ENCODE results near the gene LIN52. TPM values are rescaled to one million over a fixed set of nuclear protein-coding genes. Genes with fewer than 3 reads are reported as not detected.

LIN52 gene
- polyA plus RNA-seq, 3 donors: 2.9 to 7.2 (median 4.8) TPM

GRCh38 chr14:74064426-74064825 lies 20.3 kb upstream of the LIN52 start:
- no peak overlapping the region for H3K4me3 ChIP-seq (replicated peaks in 1 of 3; ENCODE audit: low read depth in 2 of 3, low read length in 3 of 3)
- H4K20me1 ChIP-seq (ENCODE audit: insufficient read depth, low read length): no peaks in the 10 kb centered on the region
- peaks cover 24 to 64% of the 10 kb centered on the region in 2 donors for H3K36me3 ChIP-seq (replicated peaks in 1 of 2; ENCODE audit: control insufficient read depth in 1 of 2, insufficient read depth in 2 of 2, low read length in 2 of 2)
- intact Hi-C loops (cut with micrococcal nuclease): no loop called here
- no peaks in the 10 kb centered on the region for H3K27me3 ChIP-seq (ENCODE audit: control insufficient read depth in 2 of 2, insufficient read depth in 2 of 2, low read length in 2 of 2)
- peaks cover 7% of the 10 kb centered on the region for H3K4me1 Mint-ChIP-seq
- H2AFZ ChIP-seq (ENCODE audit: insufficient read depth, low read depth, low read length, poor library complexity, severe bottlenecking): no peak overlapping the region
- H3K9me3 Mint-ChIP-seq: no peaks in the 10 kb centered on the region
- H3K9ac ChIP-seq (ENCODE audit: insufficient read depth, low read length, poor library complexity, severe bottlenecking): no peak overlapping the region
- H3K4me1 ChIP-seq (ENCODE audit: control insufficient read depth in 1 of 2, insufficient read depth in 2 of 2, low read length in 2 of 2): no peaks in the 10 kb centered on the region
- no peak overlapping the region for H3K4me3 Mint-ChIP-seq
- no peak overlapping the region for H3K4me2 ChIP-seq (replicated peaks; ENCODE audit: extremely low read depth, low read length, poor library complexity, severe bottlenecking)
- DNase-seq: no peak
- H3K27ac ChIP-seq (ENCODE audit: low read depth in 1 of 2, low read length in 2 of 2): no peak overlapping the region
- H3K27ac Mint-ChIP-seq: no peak overlapping the region
- H3K27me3 Mint-ChIP-seq (ENCODE audit: low read depth in 3 of 3): peaks cover 0 to 2% (median 0%) of the 10 kb centered on the region in 3 donors
- H3K9me3 ChIP-seq (replicated peaks in 1 of 2; ENCODE audit: control insufficient read depth in 1 of 2, insufficient read depth in 1 of 2, low read length in 2 of 2): no peaks in the 10 kb centered on the region
- peaks cover 46 to 81% of the 10 kb centered on the region in 2 donors for H3K36me3 Mint-ChIP-seq
- no peak for TF ChIP-seq CTCF (IDR thresholded peaks at IDR 0.05)
- H3K79me2 ChIP-seq (ENCODE audit: insufficient read depth, low read length): no peaks in the 10 kb centered on the region

GRCh38 chr14:74064883-74065282 lies 19.9 kb upstream of the LIN52 start:
- Mint-ChIP-seq H3K9me3 (no peaks in the 10 kb centered on the region), H3K36me3 (peaks cover 43 to 78% of the 10 kb centered on the region in 2 donors), H3K4me3 (no peak overlapping the region), H3K27ac (no peak overlapping the region), H3K4me1 (peaks cover 7% of the 10 kb centered on the region), H3K27me3 (ENCODE audit: low read depth in 3 of 3) (peaks cover 0 to 2% (median 0%) of the 10 kb centered on the region in 3 donors)
- Histone ChIP-seq H3K9ac (ENCODE audit: insufficient read depth, low read length, poor library complexity, severe bottlenecking) (no peak overlapping the region), H3K4me3 (replicated peaks in 1 of 3; ENCODE audit: low read depth in 2 of 3, low read length in 3 of 3) (no peak overlapping the region), H3K4me2 (replicated peaks; ENCODE audit: extremely low read depth, low read length, poor library complexity, severe bottlenecking) (no peak overlapping the region), H4K20me1 (ENCODE audit: insufficient read depth, low read length) (no peaks in the 10 kb centered on the region), H3K27ac (ENCODE audit: low read depth in 1 of 2, low read length in 2 of 2) (no peak overlapping the region), H3K4me1 (ENCODE audit: control insufficient read depth in 1 of 2, insufficient read depth in 2 of 2, low read length in 2 of 2) (no peaks in the 10 kb centered on the region), H3K9me3 (replicated peaks in 1 of 2; ENCODE audit: control insufficient read depth in 1 of 2, insufficient read depth in 1 of 2, low read length in 2 of 2) (no peaks in the 10 kb centered on the region), H3K27me3 (ENCODE audit: control insufficient read depth in 2 of 2, insufficient read depth in 2 of 2, low read length in 2 of 2) (no peaks in the 10 kb centered on the region), H3K36me3 (replicated peaks in 1 of 2; ENCODE audit: control insufficient read depth in 1 of 2, insufficient read depth in 2 of 2, low read length in 2 of 2) (peaks cover 22 to 61% of the 10 kb centered on the region in 2 donors), H2AFZ (ENCODE audit: insufficient read depth, low read depth, low read length, poor library complexity, severe bottlenecking) (no peak overlapping the region), H3K79me2 (ENCODE audit: insufficient read depth, low read length) (no peaks in the 10 kb centered on the region)
- TF ChIP-seq CTCF (IDR thresholded peaks at IDR 0.05): no peak
- DNase-seq: no peak
- intact Hi-C loops (cut with micrococcal nuclease): no loop called here
- no CpG with 5 or more reads among the region's 3 CpGs for WGBS (ENCODE audit: insufficient coverage)

Data from CD14-positive monocyte (primary cell).